Activated CD4-positive, CD25-positive, alpha-beta regulatory T cell treated with anti-CD3 and anti-CD28 coated beads, Interleukin-2, amount 50 U/mL, for 16 hours (primary cell): ENCODE data around the gene PSD2.

ENCODE experiments used
- DNase-seq: peaks from one replicate; pipeline ENCODE4 v3.0.0-alpha.2; 2020; ENCODE audit warnings: low read depth, low spot score

PSD2 gene

GRCh38 chr5:139835656-139836055 lies 40.0 kb downstream of the PSD2 start:
- DNase-seq = no peak

GRCh38 chr5:139836469-139837208 lies 41.0 kb downstream of the PSD2 start:
- DNase-seq = no peak

DNA sequence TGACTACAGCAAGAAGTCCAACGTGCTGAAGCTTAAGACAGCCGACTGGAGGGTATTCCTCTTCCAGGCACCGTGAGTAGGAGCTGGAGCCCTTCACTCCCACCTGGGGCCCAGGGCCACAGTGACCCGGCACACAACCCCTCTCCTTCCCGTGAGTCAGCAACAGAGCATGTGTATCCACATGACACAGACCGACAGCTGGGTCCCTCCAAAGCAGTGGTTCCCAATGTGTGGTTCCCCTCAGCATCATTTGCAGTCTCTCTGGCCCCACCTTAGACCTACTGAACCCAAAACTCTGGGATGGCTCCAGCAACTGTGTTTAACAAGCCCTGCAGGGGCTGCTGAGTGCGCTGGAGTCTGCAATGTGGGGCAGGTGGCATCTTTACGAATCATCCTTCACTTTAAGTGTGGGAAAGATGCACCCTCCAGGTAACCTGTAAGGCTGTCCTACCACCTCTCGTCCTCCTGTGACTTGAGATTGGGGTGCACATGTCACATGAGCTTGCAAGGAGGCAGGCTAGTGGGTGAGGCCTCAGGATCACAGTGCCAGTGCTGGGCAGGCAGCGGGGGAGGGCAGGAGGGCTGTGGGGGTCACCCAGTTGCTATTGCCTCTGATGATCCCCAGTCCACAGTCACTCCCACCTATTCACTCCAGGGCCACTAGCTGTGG lies 42.2 kb downstream of the PSD2 start:
- no peak for DNase-seq

- DNase-seq = no peak
These were observed 43.0 kb downstream of the PSD2 start for GRCh38 chr5:139838381-139839197.

GRCh38 chr5:139839232-139839815 lies 43.7 kb downstream of the PSD2 start:
- no peak for DNase-seq

DNA sequence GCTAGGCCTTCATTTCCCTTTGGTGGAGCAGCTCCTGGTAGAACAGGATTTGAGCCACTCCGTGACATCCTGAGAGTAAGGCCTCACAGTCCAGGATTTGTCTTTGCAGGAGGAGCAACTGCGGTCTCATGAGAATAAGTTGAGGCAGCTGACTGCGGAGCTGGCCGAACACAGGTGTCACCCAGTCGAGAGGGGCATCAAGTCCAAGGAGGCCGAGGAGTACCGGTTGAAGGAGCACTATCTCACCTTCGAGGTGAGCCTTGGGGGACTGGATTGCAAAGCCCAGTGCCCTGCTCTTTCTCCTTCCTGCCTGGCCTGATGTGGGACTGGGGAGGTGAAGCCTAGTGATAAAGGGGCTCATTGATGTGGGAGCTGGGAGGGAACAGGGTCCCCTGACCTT lies 44.3 kb downstream of the PSD2 start:
- no peak for DNase-seq

- DNase-seq = no peak
These were observed 45.9 kb downstream of the PSD2 start for GRCh38 chr5:139841549-139841948.

- DNase-seq = no peak
These were observed 46.7 kb downstream of the PSD2 start for GRCh38 chr5:139842321-139842720.

GRCh38 chr5:139843991-139844390 lies 48.4 kb downstream of the PSD2 start:
- no peak for DNase-seq

DNA sequence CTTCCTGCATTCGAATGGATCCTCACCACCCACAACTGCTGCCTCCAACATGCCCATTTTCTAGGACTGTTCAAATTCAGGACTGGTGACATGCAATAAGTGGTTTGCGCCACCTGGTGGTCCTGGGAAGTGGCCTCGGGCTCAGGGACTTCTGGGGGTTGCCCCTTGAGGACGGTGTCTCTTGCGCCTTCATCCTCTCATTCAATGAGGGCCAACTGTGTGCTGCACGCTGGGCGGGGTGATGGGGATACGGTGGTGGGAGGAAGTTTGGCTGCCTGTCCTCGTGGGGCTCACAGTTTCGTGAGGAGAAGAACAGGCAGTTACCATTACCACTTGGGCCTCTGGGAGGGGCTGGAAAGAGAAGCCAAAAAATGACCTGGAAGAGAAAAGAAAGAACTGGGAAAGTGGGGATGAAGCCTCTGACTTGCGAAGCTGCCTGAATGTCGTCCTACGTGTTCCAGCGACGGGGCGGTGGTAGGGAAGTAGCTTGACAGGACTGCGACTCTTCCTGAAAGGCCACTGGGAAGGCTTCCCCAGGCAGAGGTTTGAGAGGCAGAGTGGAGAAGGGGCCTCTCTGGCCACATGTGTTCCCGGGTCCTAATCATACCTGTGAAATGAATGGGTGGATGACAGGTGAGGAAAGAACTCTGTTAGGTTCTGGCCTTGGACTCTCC lies 49.0 kb downstream of the PSD2 start:
- DNase-seq = peak; percentile 42

- DNase-seq = no peak
These were observed 50.5 kb downstream of the PSD2 start for GRCh38 chr5:139845846-139846681.

- DNase-seq = no peak
These were observed 51.5 kb downstream of the PSD2 start for GRCh38 chr5:139847091-139847490.

DNA sequence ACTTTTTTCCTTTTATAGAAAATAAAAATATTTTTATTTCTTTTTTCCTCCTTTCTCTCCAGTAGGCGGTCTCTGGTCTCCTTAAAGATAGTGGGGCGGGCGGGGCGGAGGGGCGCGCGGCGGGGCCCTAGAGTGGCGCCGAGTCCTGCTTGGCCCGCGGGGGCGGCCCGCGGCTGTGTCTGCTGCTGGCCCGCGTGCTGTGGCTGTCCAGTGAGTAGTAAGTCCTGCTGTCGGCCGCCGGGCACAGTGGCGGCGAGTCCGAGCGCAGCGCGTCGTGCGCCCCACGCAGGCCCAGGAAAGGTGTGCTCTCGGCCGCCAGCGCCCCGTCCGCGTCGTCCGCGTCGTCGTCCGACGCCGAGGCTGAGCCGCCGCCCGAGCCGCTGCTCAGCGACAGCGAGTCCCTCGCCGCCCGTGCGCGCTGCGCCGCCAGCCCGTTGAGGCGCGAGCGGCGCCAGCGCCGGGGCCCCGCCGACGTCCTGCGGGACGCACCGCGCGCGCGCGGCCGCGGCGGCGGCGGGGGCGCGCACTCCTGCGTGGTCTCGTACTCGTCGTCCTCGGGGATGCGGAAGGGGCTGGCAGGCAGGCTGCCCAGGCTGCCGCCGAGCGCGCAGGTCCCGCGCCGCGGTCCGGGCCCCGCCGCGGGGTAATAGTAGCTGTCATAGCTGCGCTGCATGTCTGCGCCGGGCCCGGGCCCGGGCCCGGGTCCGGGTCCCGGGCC lies 52.3 kb downstream of the PSD2 start:
- DNase-seq = peak; percentile 13

DNA sequence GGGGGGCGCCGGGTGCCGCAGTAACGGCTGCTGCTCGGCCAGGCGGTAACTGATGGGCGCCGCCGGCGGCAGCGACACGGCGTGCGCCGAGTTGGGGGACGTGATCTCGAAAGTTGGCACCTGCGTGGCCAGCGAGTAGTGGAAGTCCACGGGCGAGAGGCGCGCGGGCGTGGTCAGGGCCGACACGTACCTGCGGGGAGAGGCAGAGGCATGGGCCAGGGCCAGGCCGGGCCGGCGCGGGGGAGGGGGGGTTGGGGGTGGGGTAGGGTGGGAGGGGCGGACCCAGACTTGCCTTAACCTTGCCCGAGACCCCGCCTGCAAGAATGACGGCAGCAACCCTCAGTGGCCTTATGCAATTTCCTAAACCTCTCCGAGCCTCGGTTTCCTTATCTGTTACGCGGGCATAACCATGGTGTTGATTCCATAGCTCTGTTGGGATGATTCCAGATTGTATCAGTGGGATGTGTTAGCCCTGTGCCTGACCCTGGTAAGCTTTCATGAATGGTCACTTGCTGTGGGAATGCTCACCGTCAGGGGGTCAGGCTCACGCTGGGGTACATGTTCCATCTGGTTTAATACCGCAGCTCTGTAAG lies 53.0 kb downstream of the PSD2 start:
- no peak for DNase-seq

- no peak for DNase-seq
These were observed 53.9 kb downstream of the PSD2 start for GRCh38 chr5:139849501-139849900.

- DNase-seq = no peak
These were observed 54.3 kb downstream of the PSD2 start for GRCh38 chr5:139849942-139850341.

- DNase-seq = no peak
These were observed 54.9 kb downstream of the PSD2 start for GRCh38 chr5:139850423-139851016.

- no peak for DNase-seq
These were observed 56.0 kb downstream of the PSD2 start for GRCh38 chr5:139851558-139851957.

DNA sequence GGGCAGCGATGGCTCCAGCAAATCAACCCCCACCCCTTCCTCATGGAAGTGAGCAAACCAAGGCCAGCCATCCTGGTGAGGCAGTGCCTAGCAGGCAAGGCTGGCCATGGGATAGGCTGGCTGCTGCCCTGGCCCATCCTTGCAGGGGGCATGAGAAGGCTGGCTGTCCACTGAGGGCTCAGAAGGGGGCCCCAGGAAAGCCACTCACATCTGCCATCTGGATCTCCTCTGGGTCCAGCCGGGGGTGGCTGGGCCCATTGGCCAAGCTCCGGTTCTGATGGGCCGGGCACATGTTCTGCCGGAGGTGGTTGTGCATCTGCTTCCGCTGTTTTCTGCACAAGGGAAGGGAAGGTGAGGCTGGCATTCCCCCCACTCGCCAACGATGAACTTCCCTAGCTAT lies 57.1 kb downstream of the PSD2 start:
- no peak for DNase-seq
